GM21786 (cell line): ENCODE results near the gene BLMH.

Source experiments
- ATAC-seq: cut with Tn5 transposase; IDR thresholded peaks from one replicate; pipeline ENCODE4 v1.9.1; 2021; ENCODE audit not compliant: unreplicated experiment

Gene BLMH

DNA sequence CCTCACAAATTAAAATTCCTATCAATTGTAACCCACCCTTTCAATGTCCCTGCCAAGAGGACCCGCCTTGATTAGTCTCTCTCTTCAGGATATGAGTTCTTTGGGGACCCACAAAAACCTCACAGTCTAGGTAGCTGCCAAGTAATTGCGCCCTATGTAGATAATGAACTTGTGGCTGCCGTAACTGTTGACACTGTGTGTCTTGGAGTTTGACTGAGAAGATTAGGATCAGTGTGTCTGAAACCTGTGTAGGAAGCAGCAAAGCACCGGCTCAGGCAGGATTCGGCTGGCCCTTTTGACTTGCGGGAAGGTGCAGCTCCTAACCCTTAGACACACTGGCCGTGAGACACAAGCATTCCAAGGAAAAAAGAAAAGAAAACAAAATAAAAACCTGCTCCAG lies 38.4 kb downstream of the BLMH start:
- ATAC-seq = no peak

DNA sequence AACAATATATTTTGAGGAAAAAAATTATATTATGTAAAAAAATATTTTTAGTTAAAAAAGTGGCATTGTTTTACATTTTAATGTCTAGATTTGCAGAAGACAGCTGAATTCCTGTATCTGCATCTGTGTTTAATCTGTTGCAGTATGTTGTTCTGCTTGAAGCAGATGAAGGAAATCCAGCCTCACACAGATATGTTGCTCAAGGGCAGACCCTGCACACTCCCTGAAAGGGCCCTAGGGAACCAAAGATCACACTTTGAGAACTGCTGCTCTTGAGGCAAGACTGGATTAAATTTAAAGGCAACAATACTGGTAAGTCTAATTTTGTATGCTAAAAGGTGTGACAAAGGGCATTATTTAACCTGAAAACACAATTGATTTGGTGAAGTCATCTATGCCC lies 39.8 kb downstream of the BLMH start:
- no peak for ATAC-seq

DNA sequence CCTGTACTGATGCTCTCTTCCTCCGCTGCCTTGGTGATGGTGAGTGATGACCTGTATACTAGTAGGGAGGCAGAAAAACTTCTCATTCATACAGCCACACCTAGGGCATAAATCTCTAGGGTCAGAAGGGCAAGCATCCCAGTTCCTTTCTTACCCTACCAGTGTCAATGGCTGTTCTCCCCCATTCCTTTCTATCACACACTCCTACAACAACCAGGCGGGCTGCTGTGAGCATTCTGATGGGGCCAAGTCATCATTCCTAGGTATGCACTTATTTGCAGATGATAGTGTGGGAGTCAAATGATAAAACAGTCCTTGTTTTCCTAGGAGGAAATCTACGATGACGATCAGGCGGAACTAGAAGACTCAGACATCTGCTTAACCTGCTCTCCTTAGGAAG lies 42.3 kb downstream of the BLMH start:
- ATAC-seq = no peak

DNA sequence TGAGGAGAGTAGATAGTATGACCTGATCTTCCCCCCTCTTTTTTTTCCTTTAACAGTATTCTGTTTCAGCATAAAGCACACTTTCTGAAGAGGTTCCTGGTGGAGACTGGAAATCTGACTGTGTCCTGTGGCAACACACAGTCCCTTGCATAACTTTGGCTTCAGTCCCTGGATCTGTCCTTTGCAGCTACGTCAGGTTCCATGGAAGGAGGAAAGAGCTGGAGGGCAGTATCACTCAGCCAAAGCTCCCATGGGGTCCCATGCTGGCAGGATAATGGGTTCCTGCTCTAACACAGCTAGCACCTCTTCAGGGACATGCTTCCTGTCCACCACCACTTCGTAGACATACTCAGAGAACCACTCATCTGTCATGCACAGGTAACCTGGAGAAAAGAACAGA lies 43.0 kb downstream of the BLMH start:
- ATAC-seq = no peak

DNA sequence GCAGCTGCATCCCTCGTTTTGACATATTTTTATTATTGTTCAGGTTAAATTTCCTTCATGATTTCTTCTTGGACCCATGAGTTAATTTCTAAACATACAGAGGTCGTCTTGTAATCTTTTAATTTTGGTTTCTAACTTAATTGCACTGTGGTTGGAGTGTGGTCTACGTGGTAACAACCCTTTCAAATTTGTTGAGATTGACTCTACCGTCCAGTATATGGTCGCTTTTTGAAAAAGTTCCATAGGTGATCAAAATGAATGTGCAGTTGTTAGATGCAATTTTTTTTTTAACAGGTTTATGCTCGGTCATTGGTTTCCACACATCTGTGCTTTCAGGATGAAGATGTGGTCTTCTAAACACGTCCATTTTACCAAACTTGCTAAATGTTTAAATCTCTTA lies 45.3 kb downstream of the BLMH start:
- no peak for ATAC-seq

DNA sequence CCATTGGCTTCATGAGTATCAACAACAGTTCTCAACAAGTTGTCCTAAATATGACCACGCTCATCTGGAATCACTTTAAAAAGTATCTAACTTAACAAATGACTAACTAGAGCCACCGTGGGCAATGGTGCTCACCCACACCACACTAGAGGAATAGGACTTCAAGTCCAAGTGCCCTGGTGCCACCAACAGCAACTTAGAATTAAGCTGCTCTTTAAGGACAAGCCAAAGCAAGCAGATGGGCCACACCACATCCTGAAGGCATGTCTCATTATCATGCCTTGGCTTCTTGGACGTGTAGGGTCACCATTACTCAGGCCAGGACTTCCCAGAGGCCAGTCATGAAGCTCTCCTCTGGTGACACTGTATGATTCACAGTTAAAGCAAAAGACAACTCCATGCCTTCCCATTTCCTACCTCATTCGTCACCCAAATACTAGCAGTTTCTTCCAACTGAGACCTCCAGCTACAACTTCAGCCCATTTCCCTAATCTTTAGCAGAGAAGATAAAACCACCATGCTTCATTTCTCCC lies 46.8 kb downstream of the BLMH start:
- ATAC-seq = no peak

DNA sequence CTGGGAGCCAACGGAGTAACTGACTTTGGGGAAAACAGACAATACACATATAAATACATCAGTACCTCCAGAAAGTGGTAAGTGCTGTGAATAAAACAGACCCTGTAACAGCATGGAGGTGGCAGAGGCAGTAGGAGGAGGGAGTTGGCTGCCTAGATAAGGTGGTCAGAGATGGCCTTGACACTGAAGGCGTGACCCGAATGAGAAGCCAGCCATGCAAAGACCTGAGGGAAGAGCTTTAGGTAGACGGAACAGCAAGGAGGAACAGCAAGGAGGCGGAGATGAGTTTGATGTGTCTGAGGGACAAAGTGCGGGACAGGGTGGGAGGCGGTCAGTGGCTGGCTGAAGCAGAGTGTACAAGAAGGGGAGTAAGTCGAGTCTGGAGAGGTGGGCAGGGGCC lies 48.2 kb downstream of the BLMH start:
- ATAC-seq = no peak

DNA sequence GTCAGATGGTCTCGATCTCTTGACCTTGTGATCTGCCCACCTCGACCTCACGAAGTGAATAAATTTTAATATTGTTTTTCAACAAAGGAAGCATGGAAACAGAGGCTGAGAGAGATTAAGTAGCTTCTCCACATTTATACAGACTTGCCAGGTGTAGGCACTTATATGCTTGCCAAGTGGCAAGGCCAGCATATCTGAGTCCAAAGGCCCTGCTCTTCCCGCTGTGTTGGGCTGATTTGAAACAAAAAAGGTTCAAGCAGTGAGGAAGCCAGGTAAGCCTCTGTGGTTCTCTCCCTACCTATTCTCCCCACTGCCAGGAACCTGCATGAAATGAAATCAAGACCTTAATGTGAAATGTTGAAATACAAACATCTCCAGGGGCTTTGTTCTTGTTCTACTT lies 48.7 kb downstream of the BLMH start:
- no peak for ATAC-seq

DNA sequence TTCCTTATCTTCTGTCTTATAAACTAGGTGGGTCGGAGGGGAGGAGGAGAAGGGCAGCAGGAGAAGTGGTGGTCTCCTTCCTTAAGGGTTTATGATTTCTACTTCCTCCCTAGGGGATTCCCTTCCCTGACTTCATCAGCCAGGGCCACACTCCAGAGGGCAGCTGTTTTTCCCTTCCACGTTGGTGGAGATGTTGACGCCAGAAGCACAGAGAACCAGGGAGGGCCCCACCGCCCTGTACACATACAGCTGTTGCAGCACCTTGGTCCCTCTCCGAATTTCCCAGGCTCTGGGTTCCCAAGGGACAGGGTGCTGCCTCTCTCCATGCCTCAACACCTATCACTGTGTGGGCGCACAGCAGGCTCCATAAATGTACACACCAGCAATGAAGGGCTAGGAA lies 50.7 kb downstream of the BLMH start:
- no peak for ATAC-seq

DNA sequence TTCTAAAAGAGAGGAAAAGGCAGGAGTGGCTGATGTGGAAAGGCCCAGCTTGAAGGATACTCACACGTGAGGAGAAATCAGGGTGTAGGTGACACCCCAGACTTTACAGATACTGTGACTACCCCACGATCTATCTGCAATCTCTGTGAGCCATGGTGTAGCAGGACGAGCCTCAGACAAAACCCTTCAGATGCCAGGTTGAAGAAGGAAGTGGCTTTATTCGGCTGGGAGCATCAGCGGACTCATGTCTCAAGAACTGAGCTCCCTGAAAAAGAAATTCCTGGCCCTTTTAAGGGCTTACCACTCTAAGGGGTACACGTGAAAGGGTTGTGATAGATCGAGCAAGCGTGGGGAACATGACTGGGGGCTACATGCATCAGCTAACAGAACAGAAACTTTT lies 51.6 kb downstream of the BLMH start:
- no peak for ATAC-seq

DNA sequence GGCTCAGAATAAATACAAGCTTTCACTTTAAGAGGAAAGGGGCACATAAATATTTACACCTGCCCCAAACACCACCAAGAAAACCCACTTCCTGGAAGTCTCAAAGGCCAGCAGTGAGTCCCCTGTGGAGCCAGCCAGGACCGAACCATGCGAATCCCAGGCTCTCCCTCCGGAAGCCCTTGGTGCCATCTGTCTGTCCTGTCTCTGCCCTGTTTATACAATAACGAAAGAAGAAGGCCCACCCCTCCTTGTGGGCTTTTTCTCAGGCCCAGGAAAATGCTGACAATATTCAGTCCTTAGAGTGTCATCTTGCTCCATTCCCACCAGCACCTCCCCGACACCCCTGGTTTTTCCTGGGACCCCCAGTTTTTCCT lies 52.7 kb downstream of the BLMH start:
- ATAC-seq = no peak

DNA sequence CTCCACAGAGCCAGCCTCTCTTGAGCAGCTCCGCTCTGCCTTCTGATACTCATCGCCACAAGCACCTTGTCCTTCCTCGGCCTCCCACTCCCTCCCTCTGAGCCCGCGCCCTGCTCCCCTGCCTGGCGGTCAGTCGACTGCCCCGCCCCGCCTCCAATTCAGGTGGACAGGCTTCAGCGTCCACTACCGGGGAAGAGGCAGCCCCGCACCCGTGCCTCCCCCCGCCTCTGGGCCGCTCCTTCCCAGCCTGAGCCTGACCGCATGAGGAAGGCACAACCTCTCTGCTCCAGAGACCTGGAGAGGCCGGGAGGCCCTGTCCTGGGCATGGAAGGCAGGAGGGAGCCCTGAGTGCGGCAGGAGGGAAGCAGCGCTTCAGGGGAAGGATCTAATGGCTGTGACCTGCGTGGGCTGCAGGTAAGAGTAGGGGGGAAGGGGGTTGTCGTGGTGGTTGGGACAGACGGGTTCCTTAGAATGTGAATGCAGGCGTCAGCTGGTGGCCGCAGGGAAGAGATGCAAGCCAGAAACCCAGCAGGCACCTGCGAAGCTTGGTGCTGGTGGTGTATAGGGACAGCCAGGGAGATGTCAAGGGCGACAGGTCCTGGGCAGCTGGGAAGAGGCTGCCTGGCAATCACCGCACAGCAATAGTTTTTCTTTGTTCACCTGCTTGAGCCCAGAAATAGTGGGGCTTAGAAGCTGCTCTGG lies 53.2 kb downstream of the BLMH start:
- ATAC-seq = no peak

DNA sequence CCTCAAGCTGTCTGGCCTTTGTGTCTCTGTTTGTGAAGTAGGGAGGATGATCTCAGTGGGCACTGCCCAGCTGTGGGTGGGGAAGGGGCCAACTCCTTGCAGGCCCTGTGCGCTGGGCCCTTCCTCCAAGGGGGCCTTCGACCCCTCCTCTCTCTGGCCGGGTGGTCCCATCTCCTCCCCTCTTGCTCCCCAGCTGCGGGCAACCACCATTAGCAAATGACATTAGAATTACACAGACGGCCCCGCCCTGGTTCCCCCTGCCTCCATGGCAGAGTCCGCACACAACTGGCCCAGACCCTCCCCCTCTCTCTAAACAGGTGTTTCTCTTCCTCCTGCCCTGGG lies 53.8 kb downstream of the BLMH start:
- no peak for ATAC-seq

DNA sequence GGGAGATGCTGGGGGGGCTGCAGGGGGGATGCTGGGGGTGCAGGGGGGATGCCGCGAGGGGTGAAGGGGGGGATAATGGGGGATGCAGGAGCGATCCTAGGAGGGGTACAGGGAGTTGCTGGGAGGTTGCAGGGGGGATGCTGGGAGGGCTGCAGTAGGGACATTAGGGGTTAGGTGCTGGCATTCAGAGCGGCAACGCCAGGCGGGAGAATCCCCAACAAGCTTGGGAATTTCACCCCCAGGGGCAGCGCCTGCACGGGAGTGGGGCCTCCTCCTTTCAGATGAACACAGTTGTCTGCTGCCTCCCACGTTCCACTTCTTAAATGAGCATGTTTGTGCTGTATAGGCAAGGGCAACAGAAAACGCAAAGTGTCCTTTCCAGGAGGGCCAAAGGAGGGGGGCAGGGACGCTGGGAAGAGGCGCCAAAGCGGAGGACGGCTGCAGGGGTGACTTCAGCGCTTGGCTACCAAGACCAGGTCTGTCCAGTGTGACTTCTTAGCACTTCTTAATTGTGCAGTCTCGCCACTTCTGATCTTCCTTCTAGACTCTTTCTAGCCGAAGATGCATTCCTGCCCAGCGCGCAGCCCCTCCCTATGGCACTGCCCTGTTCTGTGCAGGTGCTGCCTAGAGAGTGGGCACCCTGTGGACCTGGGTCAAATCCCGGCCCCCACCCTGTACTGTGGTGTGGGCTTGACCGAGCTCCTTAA lies 54.3 kb downstream of the BLMH start:
- no peak for ATAC-seq

DNA sequence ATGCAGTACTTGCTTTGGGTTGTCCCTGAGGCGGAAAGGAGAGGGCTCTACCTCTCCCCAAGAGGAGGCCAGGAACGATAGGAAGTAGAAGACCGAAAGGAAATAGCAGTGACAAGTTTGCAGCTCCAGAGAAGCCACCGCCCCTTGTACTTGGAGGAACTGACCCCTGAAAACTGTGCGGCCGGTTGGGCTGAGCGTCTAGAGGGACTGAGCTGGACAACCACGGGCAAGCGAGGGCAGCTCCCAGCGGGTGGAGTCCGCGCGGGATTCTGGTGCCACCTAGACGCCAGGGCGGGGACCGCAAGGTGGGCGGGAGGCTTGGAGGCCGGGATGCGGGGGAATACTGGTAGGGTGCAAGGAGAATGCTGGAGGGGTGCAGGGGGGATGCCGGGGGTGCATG lies 55.0 kb downstream of the BLMH start:
- no peak for ATAC-seq

DNA sequence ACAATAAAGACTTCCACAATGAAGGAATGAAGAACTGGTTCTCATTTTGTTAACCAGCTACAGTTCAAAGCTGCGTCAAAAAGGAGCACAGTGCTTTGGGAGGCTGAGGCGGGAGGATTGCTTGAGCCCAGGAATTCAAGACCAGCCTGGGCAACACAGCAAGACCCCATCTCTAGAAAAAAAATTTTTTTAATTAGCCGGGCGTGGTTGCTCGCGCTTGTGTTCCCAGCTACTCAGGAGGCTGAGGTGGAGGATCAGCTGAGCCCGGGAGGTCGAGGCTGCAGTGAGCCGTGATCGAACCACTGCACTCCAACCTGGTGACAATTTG lies 55.5 kb downstream of the BLMH start:
- ATAC-seq = no peak

DNA sequence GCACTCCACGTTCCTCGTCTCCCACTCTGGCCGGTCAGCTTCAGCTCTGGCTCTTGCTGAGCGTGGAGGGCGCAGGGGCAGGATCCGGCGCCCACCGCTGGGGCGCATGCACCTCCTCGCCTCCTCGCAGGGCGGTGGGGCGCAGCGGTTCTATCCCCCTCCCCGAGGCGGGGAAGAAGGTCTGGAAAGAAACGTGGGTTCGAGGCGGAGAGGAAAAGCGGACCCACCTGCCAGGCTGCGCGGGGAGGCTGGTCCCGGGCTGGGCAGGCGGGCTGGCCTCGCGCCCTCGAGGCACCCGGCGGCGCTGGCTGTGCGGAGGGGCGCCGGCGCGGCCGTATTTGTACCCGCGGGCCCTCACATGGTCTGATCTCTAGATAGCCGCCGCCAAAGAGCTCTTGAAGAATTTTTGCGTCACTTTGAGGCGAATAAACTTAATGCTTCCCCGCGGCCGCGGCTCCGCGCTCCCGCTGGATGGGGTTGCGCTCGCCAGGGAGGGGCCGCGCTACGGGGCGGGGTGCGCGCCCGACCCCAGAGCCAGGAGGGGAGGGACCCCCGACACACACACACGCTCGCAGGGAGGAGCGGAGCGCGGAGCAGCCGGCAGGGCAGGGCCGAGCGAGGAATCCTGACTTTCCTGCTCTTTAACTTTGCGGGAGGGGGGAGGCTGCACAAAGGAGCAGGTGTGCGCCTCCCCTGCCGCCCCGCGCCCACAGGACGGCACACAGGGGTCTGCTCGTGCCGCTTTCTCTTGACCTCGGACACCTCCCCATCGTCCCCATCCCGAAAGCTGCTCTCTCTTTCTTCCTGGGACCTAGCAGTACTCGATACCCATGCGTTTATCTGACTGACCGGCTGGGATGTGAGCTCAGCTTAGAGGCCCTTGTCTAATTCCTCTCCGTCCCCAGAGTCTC lies 56.1 kb downstream of the BLMH start, which contains the start of gene SLC6A4:
Gene SLC6A4, minus strand, starts transcription at position 312 of the 911 bp plus-strand sequence. CDS start 13,739 bp downstream, outside the sequence.
- no peak for ATAC-seq

DNA sequence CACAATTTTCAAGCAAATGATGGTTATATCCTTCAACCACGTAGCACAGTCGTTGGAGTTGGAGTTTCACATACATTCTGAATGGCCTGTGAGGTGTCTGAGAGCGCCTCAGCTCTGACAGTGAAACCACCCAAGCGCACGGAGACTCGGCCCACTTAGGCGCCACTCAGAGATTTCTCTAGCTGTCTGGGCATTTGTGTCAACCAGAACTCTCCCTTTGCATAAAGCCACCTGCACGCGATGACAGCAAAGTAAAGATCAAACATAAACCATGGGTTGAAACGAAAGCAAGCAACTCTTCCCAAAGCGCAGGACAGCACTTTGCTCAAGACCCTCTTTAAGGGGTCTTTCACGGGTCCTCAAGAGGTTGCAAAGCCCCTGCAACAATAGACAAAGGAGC lies 56.8 kb downstream of the BLMH start:
- no peak for ATAC-seq

DNA sequence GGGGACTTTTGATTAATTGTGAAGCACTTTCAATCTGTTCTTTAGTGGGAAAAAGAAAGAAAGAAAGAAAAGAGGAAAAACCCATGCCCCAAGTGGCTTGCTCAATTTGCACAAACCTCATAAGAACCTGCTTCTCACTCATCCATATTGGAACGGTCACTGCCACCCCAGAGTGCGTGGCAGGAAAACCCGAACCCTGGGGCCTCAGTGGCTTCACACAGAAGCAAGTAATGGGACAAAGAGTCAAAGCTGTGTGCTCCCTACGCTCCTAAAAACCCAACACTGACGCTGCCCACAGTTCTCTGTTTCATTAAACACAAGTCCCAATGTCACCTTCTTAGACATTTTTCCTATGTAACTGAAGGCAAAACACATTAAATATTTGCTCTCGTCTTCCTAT lies 57.4 kb downstream of the BLMH start:
- ATAC-seq = no peak

DNA sequence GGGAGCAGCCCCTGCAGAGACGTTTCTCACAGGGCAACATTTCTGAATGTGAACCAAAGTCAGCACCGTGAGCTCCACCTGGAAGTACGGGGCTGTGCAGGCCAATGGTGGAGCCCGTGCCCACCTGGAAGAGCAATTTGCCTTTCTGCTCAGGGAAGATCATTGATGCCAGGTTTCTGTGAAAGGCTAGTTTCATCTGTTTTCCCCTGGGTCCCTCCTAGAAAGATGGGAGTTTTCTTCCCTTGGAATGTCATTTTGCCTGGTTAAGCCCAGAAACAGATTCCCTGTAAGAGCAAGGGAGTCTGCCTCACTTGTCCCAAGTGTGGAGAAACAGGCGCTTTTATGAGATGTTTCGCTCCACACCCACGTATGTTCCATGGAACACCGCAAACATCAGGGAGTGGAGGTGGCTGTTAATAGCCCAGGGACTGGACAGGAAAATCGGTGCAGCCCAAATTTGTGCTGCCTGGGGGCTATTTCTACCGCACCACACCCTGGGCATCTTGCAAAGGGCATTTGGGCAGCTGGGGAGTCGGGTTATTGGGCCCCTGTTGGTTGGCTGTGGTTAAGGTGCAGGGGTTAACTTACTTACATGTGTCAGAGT lies 58.8 kb downstream of the BLMH start:
- ATAC-seq = no peak

DNA sequence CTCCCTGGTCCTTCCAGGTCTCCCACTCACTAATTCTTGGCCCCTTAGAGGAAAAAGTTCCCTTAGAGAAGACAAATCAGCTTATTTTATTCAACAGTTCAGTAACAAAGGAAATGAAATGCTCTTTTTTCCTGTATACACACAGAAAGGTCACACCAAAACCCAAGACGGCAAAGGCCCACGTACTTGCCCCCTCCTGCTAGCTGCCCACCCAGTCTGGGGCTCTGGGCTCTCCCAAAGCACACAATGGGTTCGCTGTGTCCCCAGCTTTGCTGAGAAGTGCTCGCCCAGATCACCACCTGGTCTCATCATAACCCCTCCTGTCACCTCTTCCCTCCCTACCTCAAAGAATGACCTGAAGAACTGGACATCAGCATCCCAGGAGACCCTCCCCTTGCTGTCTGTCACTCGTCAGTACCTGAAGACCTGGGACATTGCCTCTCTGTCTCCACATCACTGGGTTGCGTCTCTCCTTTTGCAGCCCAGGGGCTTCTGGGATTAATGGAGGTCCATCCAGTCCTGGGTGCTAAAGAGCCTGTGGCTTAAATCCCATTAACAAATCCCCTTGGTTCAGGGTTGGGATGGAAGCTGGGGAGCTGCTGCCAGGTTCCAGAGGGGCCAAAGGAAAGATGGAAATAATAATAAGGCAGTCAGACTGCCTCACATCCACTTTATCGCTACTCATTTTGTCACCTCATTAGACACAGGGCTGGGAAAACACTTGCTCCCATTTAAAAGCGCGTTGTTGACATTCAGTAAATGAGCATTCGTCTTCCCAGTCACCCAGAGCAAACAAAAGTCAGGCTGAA lies 59.5 kb downstream of the BLMH start:
- ATAC-seq = no peak
